ENCODE results near the gene SUN2. TPM values are rescaled to one million over a fixed set of nuclear protein-coding genes. Genes with fewer than 3 reads are reported as not detected.

SUN2 gene
- total and polyA plus RNA-seq, 10 of the 15 experiments (the other 5 are each of a cell fraction or from before 2014, with no cell fraction given), result 0.18 to 107 (median 35.9) TPM

- FAIRE-seq, result no peak
- 96% methylated on average over 6 of the region's 6 CpGs for WGBS (ENCODE audit: insufficient coverage, insufficient replicate concordance, low lambda C conversion rate, missing lambda C conversion rate)
- RAD21 ChIA-PET (ENCODE audit: unreplicated experiment), result interaction anchor here (0.7 kb wide), 1 partner anchor 37 kb away, joined by 3 read pairs; no protein-coding TSS in a partner anchor
- no TSS peak for BruUV-seq (replicated peaks)
- CTCF ChIA-PET, result interaction anchor here (2.7 to 2.8 kb wide), 2 partner anchors 24 to 38 kb away, joined by 6 to 9 read pairs; no protein-coding TSS in a partner anchor
- in situ Hi-C loops (cut with MboI) (no loop called here), intact Hi-C loops (cut with micrococcal nuclease; ENCODE audit: unreplicated experiment) (no loop called here)
- Histone ChIP-seq H3K36me3 (ENCODE audit: control insufficient read depth in 2 of 2, insufficient read depth in 2 of 2, low read length in 1 of 2) (peaks cover 24 to 64% of the 10 kb centered on the region in 2 experiments), H3K4me3 (no peak overlapping the region), H3K9me3 (replicated peaks; ENCODE audit: control insufficient read depth, insufficient read depth, low read length) (no peaks in the 10 kb centered on the region), H3K79me2 (ENCODE audit: control insufficient read depth, insufficient read depth, low read length) (no peaks in the 10 kb centered on the region), H3K4me1 (ENCODE audit: control insufficient read depth, insufficient read depth, low read length) (no peaks in the 10 kb centered on the region), H3K27me3 (replicated peaks in 1 of 2; ENCODE audit: control insufficient read depth in 2 of 2, insufficient read depth in 2 of 2, low read length in 1 of 2) (no peaks in the 10 kb centered on the region), H4K20me1 (ENCODE audit: control insufficient read depth, insufficient read depth) (peaks cover 2% of the 10 kb centered on the region; the same call in 1 of the 2 replicates), H3K27ac (ENCODE audit: control insufficient read depth, insufficient read depth) (no peak overlapping the region), H3K9ac (ENCODE audit: control insufficient read depth, insufficient read depth, low read length) (no peak overlapping the region), H2AFZ (ENCODE audit: control insufficient read depth, low read depth, low read length) (no peak overlapping the region), H3K4me2 (ENCODE audit: control insufficient read depth, insufficient read depth) (no peak overlapping the region)
- DNase-seq (ENCODE audit: low read depth, low spot score), result no peak
- 0 out of 2 replicates have a peak, but pooled peaks have one; percentile 58 for TF ChIP-seq POLR2AphosphoS2 (IDR thresholded peaks at IDR 0.05; ENCODE audit: low read depth, low read length)
- peak; percentile 56; the same call in 1 of the 2 replicates for TF ChIP-seq POLR2AphosphoS5 (IDR thresholded peaks at IDR 0.05; ENCODE audit: low read length)
- TF ChIP-seq HDGF (IDR thresholded peaks at IDR 0.05), result no peak
- POLR2A ChIA-PET, result no interaction called here
- no peak for ATAC-seq
- SMC1A ChIA-PET (ENCODE audit: uncharacterized antibody, unreplicated experiment), result no interaction called here
Measured at GRCh38 chr22:38731703-38732161, 24.1 kb downstream of the SUN2 start.

- H4K20me1 ChIP-seq (ENCODE audit: control insufficient read depth, insufficient read depth), result peaks cover 2% of the 10 kb centered on the region; the same call in 1 of the 2 replicates
- in situ Hi-C loops (cut with MboI) (no loop called here), intact Hi-C loops (cut with micrococcal nuclease; ENCODE audit: unreplicated experiment) (no loop called here)
- no peaks in the 10 kb centered on the region for H3K4me1 ChIP-seq (ENCODE audit: control insufficient read depth, insufficient read depth, low read length)
- no peaks in the 10 kb centered on the region for H3K79me2 ChIP-seq (ENCODE audit: control insufficient read depth, insufficient read depth, low read length)
- ATAC-seq, result no peak
- ChIA-PET SMC1A (ENCODE audit: uncharacterized antibody, unreplicated experiment) (no interaction called here), POLR2A (no interaction called here), RAD21 (ENCODE audit: unreplicated experiment) (no interaction called here), CTCF (interaction anchor here (0.8 kb wide), 1 partner anchor 17 kb away, joined by 4 read pairs; no protein-coding TSS in a partner anchor)
- WGBS (ENCODE audit: insufficient coverage, insufficient replicate concordance, low lambda C conversion rate, missing lambda C conversion rate), result 95% methylated on average over 13 of the region's 13 CpGs
- no TSS peak for BruUV-seq (replicated peaks)
- no peak overlapping the region for H3K4me3 ChIP-seq
- H3K4me2 ChIP-seq (ENCODE audit: control insufficient read depth, insufficient read depth), result no peak overlapping the region
- H2AFZ ChIP-seq (ENCODE audit: control insufficient read depth, low read depth, low read length), result no peak overlapping the region
- DNase-seq (ENCODE audit: low read depth, low spot score), result no peak
- H3K36me3 ChIP-seq (ENCODE audit: control insufficient read depth in 2 of 2, insufficient read depth in 2 of 2, low read length in 1 of 2), result peaks cover 32 to 69% of the 10 kb centered on the region in 2 experiments
- no peaks in the 10 kb centered on the region for H3K9me3 ChIP-seq (replicated peaks; ENCODE audit: control insufficient read depth, insufficient read depth, low read length)
- no peak for TF ChIP-seq TCF7 (IDR thresholded peaks at IDR 0.05; ENCODE audit: borderline replicate concordance)
- TF ChIP-seq POLR2A (IDR thresholded peaks at IDR 0.05; ENCODE audit: low read depth, low read length), result peak; percentile 59
- H3K27ac ChIP-seq (ENCODE audit: control insufficient read depth, insufficient read depth), result no peak overlapping the region
- no peak overlapping the region for H3K9ac ChIP-seq (ENCODE audit: control insufficient read depth, insufficient read depth, low read length)
- no peaks in the 10 kb centered on the region for H3K27me3 ChIP-seq (replicated peaks in 1 of 2; ENCODE audit: control insufficient read depth in 2 of 2, insufficient read depth in 2 of 2, low read length in 1 of 2)
- no peak for FAIRE-seq
Measured at GRCh38 chr22:38730411-38730871, 25.4 kb downstream of the SUN2 start.

Measured in GM12878 (cell line).